ENCODE measurements around the gene TRIM63.

The TRIM63 gene

GRCh38 chr1:26031611-26032220 is 35.7 kb downstream of the TRIM63 start:
- no peak for DNase-seq

- no peak for DNase-seq
Observed at GRCh38 chr1:26031196-26031595, 36.2 kb downstream of the TRIM63 start.

- DNase-seq, result no peak
Observed at GRCh38 chr1:26029864-26030481, 37.5 kb downstream of the TRIM63 start.

- DNase-seq, result no peak
Observed at GRCh38 chr1:26029054-26029863, 38.2 kb downstream of the TRIM63 start.

- DNase-seq, result no peak
Observed at GRCh38 chr1:26028490-26028980, 38.9 kb downstream of the TRIM63 start.

- DNase-seq, result no peak
Observed at GRCh38 chr1:26027716-26028489, 39.5 kb downstream of the TRIM63 start.

- no peak for DNase-seq
Observed at GRCh38 chr1:26025517-26025916, 41.9 kb downstream of the TRIM63 start.

GRCh38 chr1:26025060-26025459 is 42.4 kb downstream of the TRIM63 start:
- no peak for DNase-seq

- DNase-seq, result no peak
Observed at GRCh38 chr1:26023826-26024225, 43.6 kb downstream of the TRIM63 start.

- no peak for DNase-seq
Observed at GRCh38 chr1:26023009-26023408, 44.4 kb downstream of the TRIM63 start.

- no peak for DNase-seq
Observed at GRCh38 chr1:26022404-26022779, 45.0 kb downstream of the TRIM63 start.

- no peak for DNase-seq
Observed at GRCh38 chr1:26021647-26022403, 45.6 kb downstream of the TRIM63 start, which contains the start of gene EXTL1. TSS of gene EXTL1 (plus strand) at chr1:26021775. CDS start at chr1:26022647, 872 bp downstream.

- DNase-seq, result no peak
Observed at GRCh38 chr1:26020941-26021646, 46.3 kb downstream of the TRIM63 start.

GRCh38 chr1:26020330-26020768 is 47.1 kb downstream of the TRIM63 start:
- DNase-seq, result no peak

- no peak for DNase-seq
Observed at GRCh38 chr1:26019641-26020315, 47.7 kb downstream of the TRIM63 start.

GRCh38 chr1:26017606-26018005 is 49.8 kb downstream of the TRIM63 start:
- DNase-seq, result no peak

GRCh38 chr1:26016953-26017545 is 50.4 kb downstream of the TRIM63 start:
- no peak for DNase-seq

- DNase-seq, result no peak
Observed at GRCh38 chr1:26016258-26016952, 51.0 kb downstream of the TRIM63 start.

GRCh38 chr1:26015358-26015757 is 52.1 kb downstream of the TRIM63 start:
- DNase-seq, result no peak

- DNase-seq, result no peak
Observed at GRCh38 chr1:26014179-26014578, 53.3 kb downstream of the TRIM63 start.
